ENCODE data around the gene PRKCZ.

GRCh38 chr1:2202008-2202575 lies 151.9 kb downstream of the PRKCZ start:
- TF ChIP-seq, protein P1, sequence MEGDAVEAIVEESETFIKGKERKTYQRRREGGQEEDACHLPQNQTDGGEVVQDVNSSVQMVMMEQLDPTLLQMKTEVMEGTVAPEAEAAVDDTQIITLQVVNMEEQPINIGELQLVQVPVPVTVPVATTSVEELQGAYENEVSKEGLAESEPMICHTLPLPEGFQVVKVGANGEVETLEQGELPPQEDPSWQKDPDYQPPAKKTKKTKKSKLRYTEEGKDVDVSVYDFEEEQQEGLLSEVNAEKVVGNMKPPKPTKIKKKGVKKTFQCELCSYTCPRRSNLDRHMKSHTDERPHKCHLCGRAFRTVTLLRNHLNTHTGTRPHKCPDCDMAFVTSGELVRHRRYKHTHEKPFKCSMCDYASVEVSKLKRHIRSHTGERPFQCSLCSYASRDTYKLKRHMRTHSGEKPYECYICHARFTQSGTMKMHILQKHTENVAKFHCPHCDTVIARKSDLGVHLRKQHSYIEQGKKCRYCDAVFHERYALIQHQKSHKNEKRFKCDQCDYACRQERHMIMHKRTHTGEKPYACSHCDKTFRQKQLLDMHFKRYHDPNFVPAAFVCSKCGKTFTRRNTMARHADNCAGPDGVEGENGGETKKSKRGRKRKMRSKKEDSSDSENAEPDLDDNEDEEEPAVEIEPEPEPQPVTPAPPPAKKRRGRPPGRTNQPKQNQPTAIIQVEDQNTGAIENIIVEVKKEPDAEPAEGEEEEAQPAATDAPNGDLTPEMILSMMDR (IDR thresholded peaks at IDR 0.05): no peak
- no peak for TF ChIP-seq POLR2A (IDR thresholded peaks at IDR 0.05)
